Esophagus muscularis mucosa (tissue), 4 donors: ENCODE measurements around the gene TRIM54.

Experiments
- CTCF ChIP-seq, 3 experiments: fragments of 200-600 bp in 2 of 3; fragments of 450-650 bp in 1 of 3; sonication (generic) in 2 of 3; IDR thresholded peaks; one replicate each; pipeline ENCODE4 v1.5.1; 2017 to 2019; ENCODE audit warnings: antibody characterized with exemption in 3 of 3, mild to moderate bottlenecking in 2 of 3, moderate library complexity in 1 of 3
- EP300 ChIP-seq: sonication (generic); formaldehyde crosslinking; IDR thresholded peaks from one replicate; pipeline ENCODE4 v1.6.1; 2017; ENCODE audit warnings: antibody characterized with exemption
- POLR2A ChIP-seq: fragments of 450-650 bp; IDR thresholded peaks from one replicate; pipeline ENCODE4 v1.6.1; 2017; ENCODE audit warnings: antibody characterized with exemption, moderate library complexity, mild to moderate bottlenecking, low read depth
- POLR2AphosphoS5 ChIP-seq, 2 donors: sonication (generic); formaldehyde crosslinking; IDR thresholded peaks; one replicate each; pipeline ENCODE4 v1.6.1; 2017; ENCODE audit warnings: antibody characterized with exemption in 2 of 2

GRCh38 chr2:27270670-27271069, 11.6 kb upstream of the TRIM54 start:
- no peak for TF ChIP-seq CTCF (IDR thresholded peaks at IDR 0.05)
- TF ChIP-seq POLR2AphosphoS5 (IDR thresholded peaks at IDR 0.05), result no peak
- no peak for TF ChIP-seq POLR2A
- TF ChIP-seq EP300, result no peak
